GM18873 (cell line): ENCODE measurements around the gene DENND2C.

Experiments used
- ATAC-seq: cut with Tn5 transposase; IDR thresholded peaks from one replicate; pipeline ENCODE4 v1.9.1; 2021; ENCODE audit warnings: mild to moderate bottlenecking, moderate library complexity, moderate number of reproducible peaks; ENCODE audit not compliant: unreplicated experiment, low FRiP score

Gene DENND2C

GRCh38 chr1:114669562-114670082, at the start of gene DENND2C:
DENND2C (minus strand) TSS chr1:114670049; CDS start chr1:114625984, 44,065 bp downstream.
- ATAC-seq = peak; percentile 57

- no peak for ATAC-seq
Measured at GRCh38 chr1:114719424-114719787, 49.6 kb upstream of the DENND2C start.

- ATAC-seq = no peak
Measured at GRCh38 chr1:114718661-114719423, 49.0 kb upstream of the DENND2C start.

GRCh38 chr1:114716304-114717170, 46.7 kb upstream of the DENND2C start, which contains the start of gene NRAS:
NRAS (minus strand) TSS chr1:114716771; CDS start chr1:114716160, 611 bp downstream.
- peak; percentile 71 for ATAC-seq

GRCh38 chr1:114715952-114716303, 46.1 kb upstream of the DENND2C start:
- no peak for ATAC-seq

GRCh38 chr1:114712977-114713376, 43.1 kb upstream of the DENND2C start:
- no peak for ATAC-seq

GRCh38 chr1:114710360-114710759, 40.5 kb upstream of the DENND2C start:
- ATAC-seq = no peak

- no peak for ATAC-seq
Measured at GRCh38 chr1:114707604-114708003, 37.8 kb upstream of the DENND2C start.

- ATAC-seq = no peak
Measured at GRCh38 chr1:114703242-114703641, 33.4 kb upstream of the DENND2C start.

- no peak for ATAC-seq
Measured at GRCh38 chr1:114702737-114703136, 32.9 kb upstream of the DENND2C start.

GRCh38 chr1:114701931-114702330, 32.1 kb upstream of the DENND2C start:
- ATAC-seq = no peak

- ATAC-seq = no peak
Measured at GRCh38 chr1:114700036-114700600, 30.3 kb upstream of the DENND2C start.

- no peak for ATAC-seq
Measured at GRCh38 chr1:114696810-114697209, 27.0 kb upstream of the DENND2C start.

- ATAC-seq = no peak
Measured at GRCh38 chr1:114695430-114696058, 25.7 kb upstream of the DENND2C start, which contains the start of gene AMPD1. AMPD1 (minus strand) TSS chr1:114695546; CDS start chr1:114695471, 75 bp downstream.

GRCh38 chr1:114694540-114695310, 24.9 kb upstream of the DENND2C start:
- no peak for ATAC-seq

GRCh38 chr1:114692947-114693346, 23.1 kb upstream of the DENND2C start:
- no peak for ATAC-seq

- ATAC-seq = no peak
Measured at GRCh38 chr1:114691061-114691460, 21.2 kb upstream of the DENND2C start.

GRCh38 chr1:114690148-114690547, 20.3 kb upstream of the DENND2C start:
- no peak for ATAC-seq

- ATAC-seq = no peak
Measured at GRCh38 chr1:114688526-114688925, 18.7 kb upstream of the DENND2C start.

GRCh38 chr1:114685851-114686250, 16.0 kb upstream of the DENND2C start:
- ATAC-seq = no peak
